ENCODE results near the gene TTI1.

Gene TTI1

GRCh38 chr20:38067717-38068365 lies 34.6 kb upstream of the TTI1 start:
- no peaks in the 10 kb centered on the region for H3K4me1 ChIP-seq (ENCODE audit: control insufficient read depth, insufficient read depth, low read length)
- H3K27ac ChIP-seq (ENCODE audit: insufficient read depth, low read depth, low read length, poor library complexity, severe bottlenecking): no peak overlapping the region
- no peaks in the 10 kb centered on the region for H3K9me3 ChIP-seq (ENCODE audit: control insufficient read depth, low read length)
- no peak overlapping the region for H3K4me3 ChIP-seq (ENCODE audit: insufficient read depth, low read depth, low read length)
- peaks cover 44% of the 10 kb centered on the region for H3K36me3 ChIP-seq (ENCODE audit: control insufficient read depth, insufficient read depth, low read length)
- no peaks in the 10 kb centered on the region for H3K27me3 ChIP-seq (ENCODE audit: control insufficient read depth, insufficient read depth, low read length, poor library complexity, severe bottlenecking)
- WGBS, 2 experiments: 94 to 97% methylated on average over 15 of the region's 15 CpGs

GRCh38 chr20:38066969-38067716 lies 33.9 kb upstream of the TTI1 start:
- whole genome bisulfite sequencing, 2 experiments: 93 to 95% methylated on average over 9 of the region's 9 CpGs
- Histone ChIP-seq H3K36me3 (ENCODE audit: control insufficient read depth, insufficient read depth, low read length) (peaks cover 50% of the 10 kb centered on the region), H3K4me1 (ENCODE audit: control insufficient read depth, insufficient read depth, low read length) (no peaks in the 10 kb centered on the region), H3K27me3 (ENCODE audit: control insufficient read depth, insufficient read depth, low read length, poor library complexity, severe bottlenecking) (no peaks in the 10 kb centered on the region), H3K4me3 (ENCODE audit: insufficient read depth, low read depth, low read length) (no peak overlapping the region), H3K27ac (ENCODE audit: insufficient read depth, low read depth, low read length, poor library complexity, severe bottlenecking) (no peak overlapping the region), H3K9me3 (ENCODE audit: control insufficient read depth, low read length) (no peaks in the 10 kb centered on the region)

- Histone ChIP-seq H3K9me3 (ENCODE audit: control insufficient read depth, low read length) (no peaks in the 10 kb centered on the region), H3K27ac (ENCODE audit: insufficient read depth, low read depth, low read length, poor library complexity, severe bottlenecking) (no peak overlapping the region), H3K27me3 (ENCODE audit: control insufficient read depth, insufficient read depth, low read length, poor library complexity, severe bottlenecking) (no peaks in the 10 kb centered on the region), H3K36me3 (ENCODE audit: control insufficient read depth, insufficient read depth, low read length) (peaks cover 54% of the 10 kb centered on the region), H3K4me1 (ENCODE audit: control insufficient read depth, insufficient read depth, low read length) (no peaks in the 10 kb centered on the region), H3K4me3 (ENCODE audit: insufficient read depth, low read depth, low read length) (no peak overlapping the region)
- 94 to 97% methylated on average over 8 to 10 of the region's 10 CpGs for WGBS, 2 experiments
Measured at GRCh38 chr20:38065764-38066375, 32.6 kb upstream of the TTI1 start.

- Histone ChIP-seq H3K27ac (ENCODE audit: insufficient read depth, low read depth, low read length, poor library complexity, severe bottlenecking) (no peak overlapping the region), H3K9me3 (ENCODE audit: control insufficient read depth, low read length) (no peaks in the 10 kb centered on the region), H3K36me3 (ENCODE audit: control insufficient read depth, insufficient read depth, low read length) (peaks cover 61% of the 10 kb centered on the region), H3K27me3 (ENCODE audit: control insufficient read depth, insufficient read depth, low read length, poor library complexity, severe bottlenecking) (no peaks in the 10 kb centered on the region), H3K4me3 (ENCODE audit: insufficient read depth, low read depth, low read length) (no peak overlapping the region), H3K4me1 (ENCODE audit: control insufficient read depth, insufficient read depth, low read length) (no peaks in the 10 kb centered on the region)
- WGBS, 2 experiments: 90 to 96% methylated on average over 7 of the region's 7 CpGs
Measured at GRCh38 chr20:38063911-38064530, 30.8 kb upstream of the TTI1 start.

- Histone ChIP-seq H3K4me1 (ENCODE audit: control insufficient read depth, insufficient read depth, low read length) (no peaks in the 10 kb centered on the region), H3K36me3 (ENCODE audit: control insufficient read depth, insufficient read depth, low read length) (peaks cover 53% of the 10 kb centered on the region), H3K27ac (ENCODE audit: insufficient read depth, low read depth, low read length, poor library complexity, severe bottlenecking) (no peak overlapping the region), H3K4me3 (ENCODE audit: insufficient read depth, low read depth, low read length) (no peak overlapping the region), H3K9me3 (ENCODE audit: control insufficient read depth, low read length) (no peaks in the 10 kb centered on the region), H3K27me3 (ENCODE audit: control insufficient read depth, insufficient read depth, low read length, poor library complexity, severe bottlenecking) (no peaks in the 10 kb centered on the region)
- 93 to 95% methylated on average over 5 of the region's 5 CpGs for WGBS, 2 experiments
Measured at GRCh38 chr20:38062890-38063289, 29.6 kb upstream of the TTI1 start.

GRCh38 chr20:38061109-38061508 lies 27.9 kb upstream of the TTI1 start:
- no peaks in the 10 kb centered on the region for H3K9me3 ChIP-seq (ENCODE audit: control insufficient read depth, low read length)
- peaks cover 41% of the 10 kb centered on the region for H3K36me3 ChIP-seq (ENCODE audit: control insufficient read depth, insufficient read depth, low read length)
- H3K27me3 ChIP-seq (ENCODE audit: control insufficient read depth, insufficient read depth, low read length, poor library complexity, severe bottlenecking): no peaks in the 10 kb centered on the region
- WGBS, 2 experiments: 88 to 96% methylated on average over 4 of the region's 4 CpGs
- H3K4me3 ChIP-seq (ENCODE audit: insufficient read depth, low read depth, low read length): no peak overlapping the region
- no peaks in the 10 kb centered on the region for H3K4me1 ChIP-seq (ENCODE audit: control insufficient read depth, insufficient read depth, low read length)
- no peak overlapping the region for H3K27ac ChIP-seq (ENCODE audit: insufficient read depth, low read depth, low read length, poor library complexity, severe bottlenecking)

- no peak overlapping the region for H3K4me3 ChIP-seq (ENCODE audit: insufficient read depth, low read depth, low read length)
- 91 to 92% methylated on average over 5 of the region's 5 CpGs for WGBS, 2 experiments
- no peaks in the 10 kb centered on the region for H3K4me1 ChIP-seq (ENCODE audit: control insufficient read depth, insufficient read depth, low read length)
- peaks cover 35% of the 10 kb centered on the region for H3K36me3 ChIP-seq (ENCODE audit: control insufficient read depth, insufficient read depth, low read length)
- H3K27me3 ChIP-seq (ENCODE audit: control insufficient read depth, insufficient read depth, low read length, poor library complexity, severe bottlenecking): no peaks in the 10 kb centered on the region
- no peak overlapping the region for H3K27ac ChIP-seq (ENCODE audit: insufficient read depth, low read depth, low read length, poor library complexity, severe bottlenecking)
- no peaks in the 10 kb centered on the region for H3K9me3 ChIP-seq (ENCODE audit: control insufficient read depth, low read length)
Measured at GRCh38 chr20:38060536-38060935, 27.3 kb upstream of the TTI1 start.

GRCh38 chr20:38059832-38060231 lies 26.6 kb upstream of the TTI1 start:
- H3K4me3 ChIP-seq (ENCODE audit: insufficient read depth, low read depth, low read length): no peak overlapping the region
- H3K4me1 ChIP-seq (ENCODE audit: control insufficient read depth, insufficient read depth, low read length): no peaks in the 10 kb centered on the region
- H3K27me3 ChIP-seq (ENCODE audit: control insufficient read depth, insufficient read depth, low read length, poor library complexity, severe bottlenecking): no peaks in the 10 kb centered on the region
- peaks cover 34% of the 10 kb centered on the region for H3K36me3 ChIP-seq (ENCODE audit: control insufficient read depth, insufficient read depth, low read length)
- WGBS, 2 experiments: 98 to 99% methylated on average over 5 of the region's 5 CpGs
- H3K9me3 ChIP-seq (ENCODE audit: control insufficient read depth, low read length): no peaks in the 10 kb centered on the region
- H3K27ac ChIP-seq (ENCODE audit: insufficient read depth, low read depth, low read length, poor library complexity, severe bottlenecking): no peak overlapping the region

- Histone ChIP-seq H3K36me3 (ENCODE audit: control insufficient read depth, insufficient read depth, low read length) (peaks cover 26% of the 10 kb centered on the region), H3K4me1 (ENCODE audit: control insufficient read depth, insufficient read depth, low read length) (no peaks in the 10 kb centered on the region), H3K4me3 (ENCODE audit: insufficient read depth, low read depth, low read length) (no peak overlapping the region), H3K27me3 (ENCODE audit: control insufficient read depth, insufficient read depth, low read length, poor library complexity, severe bottlenecking) (no peaks in the 10 kb centered on the region), H3K27ac (ENCODE audit: insufficient read depth, low read depth, low read length, poor library complexity, severe bottlenecking) (no peak overlapping the region), H3K9me3 (ENCODE audit: control insufficient read depth, low read length) (no peaks in the 10 kb centered on the region)
- WGBS, 2 experiments: 35 to 49% methylated on average over 5 to 7 of the region's 7 CpGs
Measured at GRCh38 chr20:38057351-38057972, 24.2 kb upstream of the TTI1 start.

- Histone ChIP-seq H3K4me1 (ENCODE audit: control insufficient read depth, insufficient read depth, low read length) (no peaks in the 10 kb centered on the region), H3K27ac (ENCODE audit: insufficient read depth, low read depth, low read length, poor library complexity, severe bottlenecking) (no peak overlapping the region), H3K27me3 (ENCODE audit: control insufficient read depth, insufficient read depth, low read length, poor library complexity, severe bottlenecking) (no peaks in the 10 kb centered on the region), H3K36me3 (ENCODE audit: control insufficient read depth, insufficient read depth, low read length) (peaks cover 18% of the 10 kb centered on the region), H3K4me3 (ENCODE audit: insufficient read depth, low read depth, low read length) (no peak overlapping the region), H3K9me3 (ENCODE audit: control insufficient read depth, low read length) (no peaks in the 10 kb centered on the region)
- 93 to 95% methylated on average over 6 of the region's 6 CpGs for WGBS, 2 experiments
Measured at GRCh38 chr20:38055848-38056247, 22.6 kb upstream of the TTI1 start.

Data from ectodermal cell (in vitro differentiated cells).